ENCODE data around the gene CCSER2.
"Not testable (repeated sequence)": the region's sequence is repeated elsewhere in the genome, so short reads cannot be mapped to it uniquely, and the experiment has no call there.

Gene CCSER2

DNA sequence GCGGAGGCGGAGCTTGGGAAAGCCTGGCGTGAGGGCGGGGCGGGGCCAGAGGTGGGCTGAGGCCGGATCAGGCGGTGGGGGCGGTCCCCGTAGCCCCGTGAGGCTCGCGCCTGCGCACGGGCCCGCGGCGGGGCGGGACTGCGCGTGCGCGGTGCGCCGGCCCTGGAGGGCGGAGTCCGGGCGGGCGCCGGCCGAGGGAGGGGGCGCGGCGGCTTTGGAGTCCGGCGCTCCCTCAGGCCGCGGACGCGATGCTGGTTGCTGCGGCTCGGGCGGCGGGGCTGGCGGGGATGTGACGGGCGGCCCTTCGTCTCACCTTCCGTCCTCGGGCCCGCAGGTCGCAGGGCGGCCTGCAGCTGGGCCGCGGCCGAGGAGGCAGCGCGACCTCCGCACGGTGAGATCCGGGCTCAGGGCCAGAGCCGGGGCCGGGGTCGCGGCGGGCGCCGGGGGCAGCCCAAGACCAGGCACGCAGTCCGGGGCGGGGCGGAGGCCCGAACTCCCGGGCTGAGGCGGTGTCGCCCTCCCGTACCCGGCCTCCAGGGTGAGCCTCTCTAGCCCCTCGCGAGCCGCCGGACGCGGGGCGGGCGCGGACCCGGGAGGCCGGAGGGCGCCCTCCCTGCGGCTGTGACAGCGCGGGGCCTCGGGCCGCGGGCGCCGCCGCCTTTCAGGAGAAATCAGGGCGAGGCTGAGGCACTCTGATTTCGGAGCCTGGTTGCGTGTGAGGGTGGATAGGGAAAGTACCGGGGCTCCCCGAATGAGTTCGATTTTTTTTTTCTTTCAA, at the start of gene CCSER2:
Gene CCSER2, plus strand, starts transcription at position 172 of the 778 bp plus-strand sequence. CDS start 42,464 bp downstream, outside the sequence.
- DNase-seq, result peak; percentile 97

- not testable (repeated sequence) for DNase-seq
Measured at GRCh38 chr10:84279876-84280475, 48.4 kb upstream of the CCSER2 start.

DNA sequence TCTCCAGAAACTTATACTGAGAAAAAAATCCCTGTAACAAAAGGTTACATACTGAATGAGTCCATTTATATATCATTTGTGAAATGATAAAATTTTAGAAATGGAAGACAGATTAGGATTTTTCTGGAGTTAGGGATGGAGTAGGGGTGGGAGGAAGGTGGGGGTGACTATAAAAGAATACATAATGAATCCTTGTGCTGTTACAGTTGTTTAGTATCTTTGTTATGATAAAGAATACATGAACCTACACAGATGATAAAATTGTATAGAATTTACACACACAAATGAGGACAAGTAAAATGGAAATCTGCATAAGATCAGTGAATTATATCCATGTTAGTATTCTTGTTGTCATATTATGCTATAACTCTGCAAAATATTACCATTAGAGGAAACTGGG, 41.7 kb upstream of the CCSER2 start:
- DNase-seq, result no peak

DNA sequence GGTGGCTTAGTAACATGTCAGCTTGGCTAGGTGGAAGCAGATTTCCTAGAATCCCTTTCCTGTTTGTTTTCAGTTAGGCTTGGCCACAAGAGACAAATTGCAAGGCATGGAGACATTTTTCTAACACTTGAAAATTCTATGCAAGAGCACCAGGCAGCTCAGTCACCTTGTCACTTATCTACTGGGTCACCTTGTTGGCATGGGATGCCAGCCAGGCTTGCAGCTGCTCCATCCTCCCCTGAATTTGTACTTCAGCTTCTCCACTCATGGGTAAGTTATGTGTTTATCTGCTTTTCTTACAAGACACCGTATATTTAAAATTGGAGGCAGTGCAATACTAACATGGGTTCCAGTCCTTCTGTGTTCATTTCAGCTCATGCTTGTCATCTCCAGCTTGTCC, 40.2 kb upstream of the CCSER2 start:
- no peak for DNase-seq

GRCh38 chr10:84289521-84290200, 38.7 kb upstream of the CCSER2 start:
- DNase-seq, result no peak

- no peak for DNase-seq
Measured at GRCh38 chr10:84290235-84290634, 38.2 kb upstream of the CCSER2 start.

DNA sequence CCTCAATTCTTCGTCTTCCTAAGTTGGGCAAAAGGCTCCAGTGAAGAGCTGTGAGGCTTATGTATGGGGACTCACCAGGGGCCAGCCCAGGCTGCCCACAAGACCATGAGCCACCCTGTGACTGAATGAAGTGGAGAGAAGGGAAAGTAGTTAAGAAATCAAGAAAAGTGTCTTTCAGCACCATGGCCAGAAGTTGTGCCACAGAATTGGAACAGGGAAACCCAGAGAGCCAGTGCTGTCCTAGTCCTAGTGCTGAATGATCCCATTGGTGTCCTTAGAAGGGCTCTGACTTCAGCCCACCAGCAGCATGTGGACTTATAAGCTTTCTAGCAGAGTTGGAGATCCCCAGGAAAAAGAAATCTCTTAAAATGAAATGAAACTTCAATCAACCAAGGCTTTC, 37.0 kb upstream of the CCSER2 start:
- DNase-seq, result no peak

DNA sequence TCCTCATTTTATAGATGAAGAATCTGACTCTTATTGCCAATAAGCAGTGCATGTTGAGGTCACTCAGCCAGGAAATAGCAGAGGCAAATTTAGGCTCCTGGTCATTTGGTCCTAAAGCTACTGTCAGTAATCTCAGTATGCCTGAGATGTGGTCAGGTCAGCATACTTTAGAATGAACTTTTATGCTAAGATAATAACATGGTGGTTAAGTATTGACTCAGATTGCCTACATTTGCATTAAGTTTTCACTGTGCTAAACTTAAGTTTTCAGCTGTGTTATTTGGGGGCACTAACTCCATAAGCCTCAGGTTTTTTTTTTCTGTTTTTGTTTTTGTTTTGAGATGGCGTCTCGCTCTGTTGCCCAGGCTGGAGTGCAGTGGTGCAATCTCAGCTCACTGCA, 35.9 kb upstream of the CCSER2 start:
- DNase-seq, result no peak

- DNase-seq, result no peak
Measured at GRCh38 chr10:84293171-84293570, 35.2 kb upstream of the CCSER2 start.

GRCh38 chr10:84293574-84294016, 34.8 kb upstream of the CCSER2 start:
- DNase-seq, result peak; percentile 55

DNA sequence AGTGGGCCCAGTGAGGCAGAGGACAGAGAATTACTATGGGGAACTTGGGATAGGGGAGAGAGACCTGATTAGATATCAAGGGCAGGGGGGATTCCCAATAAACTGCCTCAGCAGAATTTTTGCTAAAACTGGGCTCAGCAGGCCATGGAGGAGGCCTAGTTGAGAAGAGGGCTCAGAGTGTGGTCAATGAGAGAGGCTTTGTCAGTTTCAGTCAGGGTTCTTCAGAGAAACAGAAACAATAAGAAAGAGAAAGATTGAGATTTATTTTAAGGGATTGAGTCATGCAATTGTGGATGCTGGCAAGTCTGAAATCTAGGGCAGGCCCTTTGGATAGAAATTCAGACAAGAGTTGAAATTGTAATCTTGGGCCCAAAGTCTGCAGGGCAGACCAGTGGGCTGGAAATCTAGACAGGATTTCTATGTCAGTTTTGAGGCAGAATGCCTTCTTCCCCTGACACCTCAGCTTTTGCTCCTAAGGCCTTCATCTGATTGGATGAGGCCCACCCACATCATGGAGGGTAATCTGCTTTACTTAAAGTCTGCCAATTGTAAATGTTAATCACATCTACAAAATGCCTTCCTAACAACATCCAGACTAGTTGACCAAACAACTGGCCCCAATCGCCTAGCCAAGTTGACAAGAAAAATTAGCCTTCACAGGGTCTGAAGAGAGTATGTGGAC, 33.5 kb upstream of the CCSER2 start:
- DNase-seq, result peak; percentile 11

GRCh38 chr10:84296091-84296981, 32.1 kb upstream of the CCSER2 start:
- DNase-seq, result no peak

GRCh38 chr10:84298057-84298456, 30.3 kb upstream of the CCSER2 start:
- no peak for DNase-seq

DNA sequence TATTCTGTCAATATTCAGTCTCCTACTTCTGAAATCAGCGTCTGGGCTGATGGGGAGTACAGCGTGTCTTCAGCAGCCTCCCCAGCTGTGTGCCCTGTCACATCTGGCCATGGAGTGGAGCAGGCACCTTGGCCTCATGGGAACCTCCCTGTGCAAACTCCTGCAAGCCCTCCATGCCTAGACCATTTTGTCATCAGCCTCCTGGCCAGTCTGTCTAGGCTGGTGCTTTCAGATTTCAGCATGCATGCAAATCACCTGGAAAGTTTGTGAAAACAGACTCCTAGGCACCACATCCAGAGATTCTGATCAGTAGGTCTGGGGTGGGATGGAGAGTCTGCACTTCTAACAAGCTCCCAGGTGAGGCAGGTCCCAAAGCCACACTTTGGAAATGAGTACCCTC, 26.2 kb upstream of the CCSER2 start:
- no peak for DNase-seq

DNA sequence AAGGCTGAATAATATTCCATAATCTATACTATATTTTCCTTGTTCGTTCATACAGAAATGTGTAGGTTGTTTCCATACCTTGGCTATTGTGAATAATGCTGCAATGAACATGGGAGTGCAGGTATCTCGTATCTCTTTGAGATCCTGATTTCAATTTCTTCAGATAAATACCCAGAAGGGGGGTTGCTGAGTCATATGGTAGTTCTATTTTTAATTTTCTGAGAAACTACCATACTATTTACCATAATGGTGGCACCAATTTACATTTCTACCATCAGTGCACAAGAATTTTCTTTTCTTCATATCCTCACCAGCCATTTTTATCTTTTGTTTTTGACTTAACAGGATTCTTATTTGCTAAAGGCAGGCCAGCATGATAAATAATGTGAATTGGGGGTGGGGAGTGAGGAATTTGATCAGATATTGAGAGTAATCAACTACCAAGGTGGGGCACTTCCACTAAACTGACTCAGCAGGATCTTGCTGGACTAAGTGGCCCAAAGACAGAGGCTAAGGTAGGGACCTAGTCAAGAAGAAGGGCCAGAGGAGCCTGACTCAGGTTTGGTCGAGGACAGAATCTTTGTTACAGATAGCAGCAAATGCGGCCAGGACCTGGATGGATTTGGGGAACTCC, 21.5 kb upstream of the CCSER2 start:
- no peak for DNase-seq

- no peak for DNase-seq
Measured at GRCh38 chr10:84308021-84308420, 20.4 kb upstream of the CCSER2 start.

DNA sequence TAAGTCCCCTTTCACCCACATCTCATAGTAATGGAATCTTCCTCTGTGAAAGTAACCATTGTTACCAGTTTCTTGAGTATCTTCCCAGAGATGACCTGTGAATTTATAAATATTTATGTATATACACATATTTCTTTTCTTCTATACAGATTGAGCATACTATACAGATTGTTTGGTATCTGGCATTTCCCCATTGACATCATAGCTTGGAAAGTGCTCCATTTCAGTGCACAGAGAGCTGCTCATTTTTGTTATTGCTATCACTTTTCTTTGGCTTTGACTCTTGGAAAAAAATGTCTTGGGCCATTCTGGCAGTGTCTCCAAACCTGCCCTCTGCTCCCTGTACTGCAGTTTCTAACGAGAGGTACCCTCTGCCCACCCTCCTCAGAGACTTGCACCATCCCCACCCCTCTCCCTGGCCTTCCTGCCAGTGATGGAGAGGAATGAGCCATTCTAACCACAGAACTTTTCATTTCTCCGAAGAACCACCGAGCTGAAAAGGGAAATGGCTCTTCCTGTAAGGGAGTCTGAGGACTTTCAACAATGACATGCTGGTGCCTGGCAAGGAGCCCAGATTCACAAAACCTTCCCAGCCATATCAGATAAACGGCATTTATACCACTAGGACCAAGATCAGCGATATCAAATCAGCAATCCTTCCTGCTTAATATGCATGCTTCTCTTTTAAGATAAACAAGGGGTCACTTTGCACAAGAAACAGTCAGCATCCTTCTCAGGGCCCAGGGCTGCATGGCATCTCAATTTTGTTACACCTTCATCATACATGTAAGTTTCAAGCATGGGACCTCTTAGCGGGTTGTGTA, 19.7 kb upstream of the CCSER2 start:
- DNase-seq, result peak; percentile 60

- no peak for DNase-seq
Measured at GRCh38 chr10:84310470-84310869, 17.9 kb upstream of the CCSER2 start.

- no peak for DNase-seq
Measured at GRCh38 chr10:84311576-84311975, 16.8 kb upstream of the CCSER2 start.

- no peak for DNase-seq
Measured at GRCh38 chr10:84312816-84313215, 15.6 kb upstream of the CCSER2 start.

DNA sequence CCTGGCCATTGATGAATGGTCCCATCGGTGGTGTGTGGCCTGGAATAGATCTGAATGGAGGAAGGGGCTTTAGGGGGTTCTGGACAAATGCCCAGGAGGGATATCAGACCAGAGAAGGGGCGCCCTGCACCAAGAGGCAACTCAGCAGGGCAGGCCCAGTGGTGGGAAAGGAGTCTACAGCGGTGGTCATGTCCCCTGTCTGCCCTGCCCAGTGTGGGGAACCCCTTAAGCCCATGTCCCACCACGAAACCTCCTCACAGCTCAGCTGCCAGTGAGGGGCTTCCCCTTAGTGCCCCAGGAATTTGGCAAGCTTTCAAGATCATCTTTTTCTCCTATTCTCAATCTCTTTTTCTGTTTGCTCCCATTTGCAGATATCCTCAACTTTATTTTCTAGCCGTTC, 14.1 kb upstream of the CCSER2 start:
- no peak for DNase-seq
